ENCODE measurements around the gene TRPC4.
"Not testable (repeated sequence)": the region's sequence is repeated elsewhere in the genome, so short reads cannot be mapped to it uniquely, and the experiment has no call there.

Gene TRPC4

DNA sequence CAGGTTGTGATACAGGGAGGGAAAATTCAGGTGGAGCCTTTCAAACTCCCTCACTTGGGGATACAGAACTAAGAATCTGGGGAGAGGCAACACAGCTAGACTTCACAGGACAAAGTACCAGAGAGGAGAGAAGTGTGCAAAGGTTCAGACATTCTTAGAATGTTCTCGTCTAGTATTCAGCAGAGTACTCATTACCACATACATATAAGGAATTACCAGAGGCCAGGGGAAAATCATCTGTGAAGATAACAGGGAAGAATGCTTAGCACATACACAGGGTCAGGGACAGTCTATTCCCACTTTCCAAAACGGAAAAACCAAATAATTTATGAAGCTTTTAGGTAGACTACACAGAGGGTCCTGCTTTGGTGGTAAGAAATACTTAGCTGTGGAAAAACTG is 58.1 kb downstream of the TRPC4 start:
- DNase-seq = no peak

DNA sequence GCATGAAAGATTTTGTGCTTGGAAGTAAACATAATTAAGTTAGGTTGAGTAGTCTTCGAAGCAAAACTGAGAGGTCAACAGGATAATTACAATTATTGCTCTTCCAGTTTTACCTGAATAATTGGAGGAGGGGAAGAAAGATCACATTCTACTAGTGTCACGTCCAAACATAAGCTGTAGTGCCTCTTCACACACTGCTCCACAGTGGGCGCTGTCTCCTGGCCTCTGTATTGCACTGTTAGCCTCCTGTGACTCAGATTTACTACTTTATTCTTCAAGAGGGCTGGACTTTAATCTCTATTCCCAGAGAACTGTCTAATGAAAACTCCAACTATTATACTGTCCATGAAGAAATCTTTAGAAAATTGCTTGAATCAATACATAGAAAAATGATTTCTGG is 62.9 kb downstream of the TRPC4 start:
- no peak for DNase-seq

DNA sequence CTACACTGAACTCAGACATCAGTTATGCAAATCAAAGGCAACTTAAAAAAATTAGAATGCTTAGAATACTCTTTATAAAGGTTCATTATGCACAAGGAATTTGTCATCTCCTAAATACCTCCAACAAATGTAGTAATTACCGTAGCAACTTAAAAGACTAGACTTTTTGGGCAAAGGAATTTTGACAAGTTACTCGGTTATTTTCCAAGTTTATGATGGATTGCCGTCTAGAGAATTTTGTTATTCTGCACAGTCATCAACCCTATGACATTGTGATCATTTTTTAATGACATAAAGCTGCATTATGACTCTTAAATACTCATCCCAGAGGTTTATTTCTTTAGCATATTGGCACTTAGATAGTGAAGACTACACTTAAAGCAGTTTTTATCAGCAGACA is 71.9 kb downstream of the TRPC4 start:
- no peak for DNase-seq

DNA sequence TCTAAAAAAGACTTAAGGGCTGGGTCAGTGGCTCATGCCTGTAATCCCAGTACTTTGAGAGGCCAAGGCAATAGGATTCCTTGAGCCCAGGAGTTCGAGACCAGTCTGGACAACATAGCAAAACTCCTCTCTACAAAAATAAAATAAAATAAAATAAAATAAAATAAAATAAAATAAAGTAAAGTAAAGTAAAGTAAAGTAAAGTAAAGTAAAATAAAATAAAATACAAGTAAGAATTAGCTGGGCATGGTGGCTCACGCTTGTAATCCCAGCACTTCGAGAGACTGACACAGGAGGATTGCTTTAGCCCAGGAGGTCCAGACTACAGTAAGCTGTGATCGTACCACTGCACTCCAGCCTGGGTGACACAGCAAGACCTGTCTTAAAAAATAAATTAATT is 72.8 kb downstream of the TRPC4 start:
- not testable (repeated sequence) for DNase-seq

GRCh38 chr13:37795326-37795725 is 74.2 kb downstream of the TRPC4 start:
- no peak for DNase-seq

GRCh38 chr13:37791699-37792098 is 77.9 kb downstream of the TRPC4 start:
- DNase-seq = no peak

- DNase-seq = no peak
Measured at GRCh38 chr13:37788346-37788745, 81.2 kb downstream of the TRPC4 start.

- DNase-seq = no peak
Measured at GRCh38 chr13:37777676-37778075, 91.9 kb downstream of the TRPC4 start.

DNA sequence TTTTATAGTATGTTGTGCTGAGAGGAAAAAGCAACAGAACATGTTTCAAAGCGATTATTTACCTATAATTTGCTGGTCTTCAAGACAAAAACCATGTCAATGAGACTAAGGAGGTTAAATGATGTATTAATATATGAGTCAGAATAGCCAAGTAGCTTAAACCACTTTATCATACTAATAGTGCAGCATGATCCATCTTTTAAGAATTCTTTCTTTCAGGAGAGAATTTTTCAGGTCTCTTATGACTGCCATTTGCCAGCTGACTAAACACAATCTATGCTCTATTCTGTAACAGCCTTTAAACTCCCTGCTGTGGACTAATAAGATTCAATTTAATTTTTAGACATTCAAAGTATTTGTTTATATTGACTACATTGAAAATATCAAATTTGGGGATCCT is 93.7 kb downstream of the TRPC4 start:
- no peak for DNase-seq

GRCh38 chr13:37772644-37773043 is 96.9 kb downstream of the TRPC4 start:
- DNase-seq = no peak

DNA sequence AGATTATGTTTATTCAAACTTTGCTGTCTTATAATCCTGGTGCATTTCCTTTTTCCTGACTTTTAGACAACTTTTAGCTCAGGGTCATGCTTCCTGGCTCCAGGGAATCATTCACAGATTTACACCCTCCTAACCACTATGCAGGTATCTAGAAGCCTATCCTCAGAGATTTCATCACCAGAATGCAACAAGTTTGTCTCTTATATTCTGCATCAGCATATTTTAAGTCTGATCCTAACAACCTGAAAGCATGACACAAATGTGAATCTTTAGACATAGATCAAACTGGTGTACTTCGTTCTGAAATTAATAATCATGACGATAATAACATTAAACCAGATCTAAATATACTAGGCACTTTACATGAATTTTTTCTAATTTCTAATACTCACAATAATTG is 100.0 kb downstream of the TRPC4 start:
- DNase-seq = no peak

GRCh38 chr13:37769078-37769477 is 100.5 kb downstream of the TRPC4 start:
- DNase-seq = no peak

DNA sequence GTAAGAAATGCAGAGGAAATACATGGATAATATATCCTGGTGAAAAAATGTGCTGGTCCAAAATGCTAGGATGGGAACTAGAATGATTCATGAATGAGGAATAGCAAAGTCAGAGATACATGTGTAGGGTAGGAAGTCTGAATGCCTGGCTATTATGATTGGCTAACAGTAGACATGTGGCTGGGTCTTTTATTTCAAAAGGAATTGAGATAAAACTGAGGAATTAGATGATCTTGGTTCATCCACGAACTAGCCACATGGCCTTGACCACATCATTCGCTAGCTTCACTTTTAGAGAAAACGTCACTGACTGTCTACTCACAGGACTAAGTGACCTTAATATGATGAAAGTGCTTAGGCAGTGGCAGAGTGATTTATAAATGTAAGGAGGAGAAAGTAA is 103.1 kb downstream of the TRPC4 start:
- DNase-seq = no peak

DNA sequence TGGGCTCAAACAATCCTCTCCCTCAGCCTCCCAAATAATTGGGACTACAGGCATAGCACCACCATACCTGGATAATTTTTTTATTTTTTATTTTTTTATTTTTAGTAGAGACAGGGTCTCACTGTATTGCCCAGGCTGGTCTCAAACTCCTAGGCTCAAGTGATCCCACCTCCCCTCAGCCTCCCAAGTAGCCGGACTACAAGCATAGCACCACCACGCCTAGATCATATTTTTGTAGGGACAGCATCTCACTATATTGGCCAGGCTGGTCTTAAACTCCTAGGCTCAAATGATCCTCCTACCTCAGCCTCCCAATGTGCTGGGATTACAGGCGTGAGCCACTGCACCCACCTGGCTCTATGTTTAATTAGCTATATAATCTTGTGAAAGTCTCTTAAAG is 114.2 kb downstream of the TRPC4 start:
- no peak for DNase-seq

- DNase-seq = no peak
Measured at GRCh38 chr13:37753776-37754175, 115.8 kb downstream of the TRPC4 start.

- no peak for DNase-seq
Measured at GRCh38 chr13:37752146-37752545, 117.4 kb downstream of the TRPC4 start.

DNA sequence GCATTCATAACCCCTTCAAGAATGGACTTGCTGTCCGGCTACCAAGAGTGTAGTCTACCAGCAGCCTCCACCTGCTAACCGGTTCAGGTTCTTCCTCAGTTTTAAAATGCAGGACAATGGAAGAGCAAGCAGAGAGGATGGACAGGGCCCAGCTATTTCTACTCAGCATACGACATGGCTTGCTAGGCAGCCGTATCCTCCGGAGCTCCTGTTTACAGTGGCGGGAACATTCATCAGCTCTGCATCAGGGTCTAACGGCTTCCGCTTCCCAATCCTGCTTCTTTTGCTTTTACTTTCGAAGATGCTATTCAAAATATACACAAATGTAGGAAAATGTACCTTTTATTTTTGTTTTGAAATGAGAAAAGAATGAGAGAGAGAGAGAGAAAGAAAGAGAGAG is 118.5 kb downstream of the TRPC4 start:
- DNase-seq = no peak

- DNase-seq = no peak
Measured at GRCh38 chr13:37748913-37749312, 120.7 kb downstream of the TRPC4 start.

DNA sequence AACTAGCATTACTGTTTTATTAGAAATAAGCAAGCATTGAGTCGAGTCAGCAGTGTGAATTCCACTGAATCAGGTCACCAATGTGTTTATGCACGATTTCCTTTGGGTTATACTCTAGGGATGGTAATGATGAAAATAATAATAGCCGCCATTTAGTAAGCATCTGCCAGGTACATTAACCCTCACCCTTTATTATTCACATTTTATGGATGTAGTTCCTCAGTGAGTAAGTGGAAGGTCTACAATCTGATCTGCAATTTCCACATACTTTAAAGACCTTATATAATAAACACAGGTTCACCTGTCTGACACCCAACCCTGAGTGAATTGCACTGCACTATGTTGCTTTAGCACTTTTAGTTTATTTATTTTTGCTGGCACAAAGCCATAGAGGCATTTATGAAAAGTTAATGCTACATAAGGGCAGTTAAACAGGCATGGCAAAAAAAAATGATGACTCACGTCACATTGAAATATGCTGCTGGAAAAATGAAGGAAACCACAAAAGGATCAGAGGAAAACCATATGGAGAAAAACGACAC is 122.4 kb downstream of the TRPC4 start:
- DNase-seq = no peak

- DNase-seq = no peak
Measured at GRCh38 chr13:37741536-37741935, 128.0 kb downstream of the TRPC4 start.

DNA sequence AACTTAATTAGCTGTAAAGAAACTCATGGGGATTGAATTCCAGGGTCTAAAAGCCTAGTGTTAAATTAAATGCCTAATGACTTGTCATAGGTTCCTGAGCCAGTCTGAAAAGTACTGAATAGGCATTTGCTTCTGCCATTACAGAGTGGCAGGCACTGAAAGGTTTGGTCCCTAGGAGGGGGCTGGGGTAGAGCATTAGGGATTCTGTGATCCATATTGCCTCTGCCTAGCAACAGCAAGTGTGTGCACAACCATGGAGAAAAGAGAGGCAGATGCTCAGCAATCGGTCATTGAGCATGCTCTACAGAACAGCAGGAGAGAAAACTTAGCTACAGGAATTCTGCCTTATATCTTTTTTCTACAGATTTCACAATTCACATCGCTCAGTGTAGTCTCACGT is 133.5 kb downstream of the TRPC4 start:
- DNase-seq = no peak

GRCh38 chr13:37735293-37735692 is 134.3 kb downstream of the TRPC4 start:
- DNase-seq = no peak

DNA sequence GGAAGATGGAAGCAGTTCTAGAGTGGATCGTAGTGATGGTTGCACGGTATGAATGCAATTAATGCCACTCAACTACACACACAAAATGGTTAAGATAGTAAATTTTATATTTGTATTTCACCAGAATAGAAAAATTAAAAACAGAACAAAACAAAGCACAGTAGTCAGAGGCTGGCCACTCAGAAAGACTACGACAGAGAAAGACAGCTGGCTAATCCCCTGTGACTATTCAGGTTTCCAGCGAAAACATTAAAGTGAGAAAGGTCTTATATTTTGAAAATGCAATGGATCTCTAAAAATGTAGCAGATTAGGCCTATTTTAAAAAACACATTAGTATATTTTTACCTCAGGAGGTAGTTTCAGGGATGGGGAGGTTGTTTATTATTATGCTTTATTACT is 139.7 kb downstream of the TRPC4 start:
- DNase-seq = no peak

DNA sequence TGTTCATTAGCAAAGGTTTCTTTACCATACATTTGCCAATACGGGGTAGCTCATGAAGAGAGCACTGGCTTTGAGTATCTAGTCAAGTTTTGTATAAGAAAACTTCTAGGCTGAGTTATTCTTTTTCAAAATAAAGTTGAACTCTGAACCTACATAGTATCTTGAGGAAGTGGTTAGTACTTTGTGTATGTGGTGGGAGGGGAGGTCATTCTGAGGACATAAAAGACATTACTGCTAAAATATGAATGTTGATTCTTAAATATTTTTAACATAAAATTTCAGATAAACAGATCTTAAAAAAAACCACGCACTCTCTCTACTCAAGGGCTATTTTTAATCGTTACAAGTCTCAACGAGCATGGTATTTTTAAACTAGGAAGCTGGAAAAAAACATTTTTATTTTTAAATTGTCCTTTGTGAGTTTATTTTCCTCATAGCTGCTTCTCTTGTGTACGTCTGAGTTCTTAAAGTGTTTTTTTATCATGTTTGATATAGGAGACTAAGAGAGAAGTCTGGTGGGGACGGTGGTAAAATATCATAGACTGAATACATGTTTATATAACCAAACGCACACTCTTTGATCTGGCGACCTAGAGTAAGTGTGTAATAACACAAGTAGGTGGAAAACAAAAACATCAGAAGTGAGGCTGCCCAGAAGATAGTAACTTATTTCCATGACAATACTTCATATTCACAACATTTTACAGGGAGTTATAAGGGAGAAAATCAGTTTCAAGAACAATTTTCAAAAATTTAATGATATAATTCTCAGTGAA is 153.0 kb downstream of the TRPC4 start:
- DNase-seq = no peak

DNA sequence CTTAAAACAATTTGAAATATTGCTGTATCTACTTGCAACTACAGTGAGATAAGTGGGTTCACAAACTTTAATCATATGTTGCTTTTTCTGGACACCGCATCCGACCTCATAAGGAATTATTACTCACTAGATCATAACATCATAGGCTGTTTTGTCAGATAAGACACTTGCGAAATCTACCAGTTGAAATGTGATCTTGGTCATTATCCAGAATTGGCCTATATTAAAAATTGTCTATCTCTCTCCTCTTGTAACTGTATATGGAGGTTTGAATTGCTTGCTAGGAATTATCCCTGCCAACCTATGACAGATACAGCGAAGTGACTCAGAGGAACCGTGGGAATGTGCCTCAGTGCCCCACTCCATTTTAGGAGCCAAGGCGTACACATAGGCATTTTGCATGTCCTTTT is 154.0 kb downstream of the TRPC4 start:
- DNase-seq = no peak

Data from activated CD4-positive, alpha-beta T cell treated with anti-CD3 and anti-CD28 coated beads, Interleukin-2, amount 50 U/mL, for 48 hours (primary cell).